ENCODE results near the gene SPRYD3.
"Not testable (repeated sequence)": the region's sequence is repeated elsewhere in the genome, so short reads cannot be mapped to it uniquely, and the experiment has no call there.

SPRYD3 gene

GRCh38 chr12:53051881-53052412 is 27.2 kb downstream of the SPRYD3 start:
- no peak for DNase-seq (ENCODE audit: low read depth in 1 of 2, low spot score in 1 of 2)

GRCh38 chr12:53051058-53051880 is 27.9 kb downstream of the SPRYD3 start:
- no peak for DNase-seq (ENCODE audit: low read depth in 1 of 2, low spot score in 1 of 2)

- DNase-seq (ENCODE audit: low read depth in 1 of 2, low spot score in 1 of 2) = no peak
Measured at GRCh38 chr12:53050426-53051057, 28.6 kb downstream of the SPRYD3 start.

GRCh38 chr12:53049571-53050318 is 29.4 kb downstream of the SPRYD3 start, which contains the start of gene TNS2:
Gene TNS2, plus strand, starts transcription at chr12:53050065. Its CDS starts 121 bp downstream, at chr12:53050186.
- no peak for DNase-seq (ENCODE audit: low read depth in 1 of 2, low spot score in 1 of 2)

GRCh38 chr12:53048780-53049401 is 30.3 kb downstream of the SPRYD3 start:
- no peak for DNase-seq (ENCODE audit: low read depth in 1 of 2, low spot score in 1 of 2)

GRCh38 chr12:53048033-53048779 is 31.0 kb downstream of the SPRYD3 start:
- DNase-seq (ENCODE audit: low read depth in 1 of 2, low spot score in 1 of 2) = no peak

- peak; percentile 44 to 70 for DNase-seq (ENCODE audit: low read depth in 1 of 2, low spot score in 1 of 2)
Measured at GRCh38 chr12:53047221-53048032, 31.8 kb downstream of the SPRYD3 start.

- peak in 1 of 2 donors; percentile 20 for DNase-seq (ENCODE audit: low read depth in 1 of 2, low spot score in 1 of 2)
Measured at GRCh38 chr12:53046655-53047220, 32.5 kb downstream of the SPRYD3 start.

GRCh38 chr12:53045696-53046045 is 33.5 kb downstream of the SPRYD3 start:
- DNase-seq (ENCODE audit: low read depth in 1 of 2, low spot score in 1 of 2) = no peak

GRCh38 chr12:53044896-53045695 is 34.1 kb downstream of the SPRYD3 start:
- no peak for DNase-seq (ENCODE audit: low read depth in 1 of 2, low spot score in 1 of 2)

GRCh38 chr12:53044052-53044581 is 35.1 kb downstream of the SPRYD3 start:
- DNase-seq (ENCODE audit: low read depth in 1 of 2, low spot score in 1 of 2) = no peak

GRCh38 chr12:53042607-53043454 is 36.4 kb downstream of the SPRYD3 start:
- no peak for DNase-seq (ENCODE audit: low read depth in 1 of 2, low spot score in 1 of 2)

- no peak for DNase-seq (ENCODE audit: low read depth in 1 of 2, low spot score in 1 of 2)
Measured at GRCh38 chr12:53039851-53040250, 39.3 kb downstream of the SPRYD3 start.

- DNase-seq (ENCODE audit: low read depth in 1 of 2, low spot score in 1 of 2) = no peak
Measured at GRCh38 chr12:53036802-53037201, 42.4 kb downstream of the SPRYD3 start.

GRCh38 chr12:53034459-53034858 is 44.7 kb downstream of the SPRYD3 start:
- DNase-seq (ENCODE audit: low read depth in 1 of 2, low spot score in 1 of 2) = no peak

- DNase-seq (ENCODE audit: low read depth in 1 of 2, low spot score in 1 of 2) = not testable (repeated sequence)
Measured at GRCh38 chr12:53033832-53034231, 45.4 kb downstream of the SPRYD3 start.

GRCh38 chr12:53031616-53032015 is 47.6 kb downstream of the SPRYD3 start:
- no peak for DNase-seq (ENCODE audit: low read depth in 1 of 2, low spot score in 1 of 2)

Data from activated T-helper 1 cell treated with anti-CD3 and anti-CD28 coated beads, Interleukin-2, amount 50 U/mL, for 16 hours (primary cell).